Measurements from ENCODE around the gene HS1BP3.

GRCh38 chr2:20620696-20621365, 30.1 kb downstream of the HS1BP3 start:
- no peak for TF ChIP-seq CTCF (IDR thresholded peaks at IDR 0.05)
- TF ChIP-seq EZH2 (IDR thresholded peaks at IDR 0.05) = no peak

All from neural progenitor cell (in vitro differentiated cells).